IMR-90 (cell line): Measurements from ENCODE around the gene SCN1B. TPM values are rescaled to one million over a fixed set of nuclear protein-coding genes. Genes with fewer than 3 reads are reported as not detected.
A peak's percentile ranks its signal among the peaks of the same experiment; 100 is the strongest.

Experiments
- ATAC-seq: fragments of 200-7000 bp; cut with Tn5 transposase; 2 replicates; pipeline ENCODE4 v1.9.1; 2020; ENCODE audit warnings: low read depth, mild to moderate bottlenecking, moderate library complexity
- BruUV-seq: library from RNA; stranded (reverse); fragments of 400-500 nt; replicated peaks from 2 replicates; lab custom pipeline; 2021; lab: Mats Ljungman, UMichigan
- CTCF ChIA-PET: fragments of 300-600 bp; formaldehyde crosslinking; extraction: SDS; loops from one replicate; lab custom pipeline; 2021; ENCODE audit warnings: antibody characterized with exemption; lab: Yijun Ruan, JAX
- POLR2A ChIA-PET: fragments of 300-600 bp; sonication (Branson Sonifier 250); formaldehyde crosslinking; loops from one replicate; lab custom pipeline; 2022; ENCODE audit warnings: antibody characterized with exemption; ENCODE audit not compliant: unreplicated experiment; lab: Charles Lee
- DNase-seq: peaks from one replicate; pipeline ENCODE4 v3.0.0; 2013
- H2AFZ ChIP-seq: replicated peaks from 2 replicates; pipeline ENCODE3; 2013; ENCODE audit warnings: low read length, mild to moderate bottlenecking; ENCODE audit not compliant: poor library complexity
- H2AK5ac ChIP-seq: 2 replicates; pipeline ENCODE4 v1.6.1; 2013; ENCODE audit warnings: low read depth, low read length, inconsistent platforms
- H2AK9ac ChIP-seq: replicated peaks from 2 replicates; pipeline ENCODE3; 2013; ENCODE audit warnings: mild to moderate bottlenecking, low read depth, low read length, moderate library complexity; ENCODE audit not compliant: poor library complexity
- H2BK120ac ChIP-seq: 2 replicates; pipeline ENCODE4 v1.6.1; 2013; ENCODE audit warnings: low read depth, low read length, inconsistent platforms
- H2BK15ac ChIP-seq: 3 replicates; pipeline ENCODE4 v1.6.1; 2013; ENCODE audit warnings: low read depth, low read length, inconsistent platforms
- H2BK20ac ChIP-seq: 2 replicates; pipeline ENCODE4 v1.6.1; 2013; ENCODE audit warnings: low read depth, mild to moderate bottlenecking, inconsistent platforms, low read length, moderate library complexity
- H2BK5ac ChIP-seq: 2 replicates; pipeline ENCODE4 v1.6.1; 2013; ENCODE audit warnings: mild to moderate bottlenecking, low read depth, low read length, inconsistent platforms; ENCODE audit not compliant: poor library complexity, severe bottlenecking
- H3K14ac ChIP-seq: replicated peaks from 2 replicates; pipeline ENCODE4 v1.6.1; 2013; ENCODE audit warnings: low read depth, low read length, inconsistent platforms
- H3K18ac ChIP-seq: 2 replicates; pipeline ENCODE4 v1.6.1; 2013; ENCODE audit warnings: low read depth, low read length, control low read depth
- H3K23ac ChIP-seq: 2 replicates; pipeline ENCODE4 v1.6.1; 2013; ENCODE audit warnings: low read depth, low read length, inconsistent platforms
- H3K27ac ChIP-seq: 2 replicates; pipeline ENCODE4 v1.5.1; 2013; ENCODE audit warnings: mild to moderate bottlenecking, control low read depth, low read length; ENCODE audit not compliant: insufficient read depth
- H3K27me3 ChIP-seq: 2 replicates; pipeline ENCODE4 v1.6.1; 2013; ENCODE audit warnings: low read length; ENCODE audit not compliant: control insufficient read depth, insufficient read depth
- H3K36me3 ChIP-seq: 2 replicates; pipeline ENCODE4 v1.6.1; 2013; ENCODE audit warnings: low read length, mixed read lengths; ENCODE audit not compliant: control insufficient read depth, insufficient read depth
- H3K4ac ChIP-seq: 2 replicates; pipeline ENCODE4 v1.6.1; 2013; ENCODE audit warnings: low read depth, low read length, inconsistent platforms
- H3K4me1 ChIP-seq: 2 replicates; pipeline ENCODE4 v1.6.1; 2013; ENCODE audit warnings: low read length, mixed read lengths; ENCODE audit not compliant: control insufficient read depth, insufficient read depth
- H3K4me2 ChIP-seq: 2 replicates; pipeline ENCODE4 v1.6.1; 2013; ENCODE audit warnings: low read depth, mild to moderate bottlenecking, control low read depth, low read length, moderate library complexity
- H3K4me3 ChIP-seq: 2 replicates; pipeline ENCODE4 v1.5.1; 2013; ENCODE audit warnings: low read depth, mild to moderate bottlenecking, control low read depth, low read length, moderate library complexity; ENCODE audit not compliant: insufficient read depth
- H3K56ac ChIP-seq: 2 replicates; pipeline ENCODE4 v1.6.1; 2013; ENCODE audit warnings: low read length, inconsistent platforms; ENCODE audit not compliant: insufficient read depth; ENCODE audit errors: extremely low read depth
- H3K79me1 ChIP-seq, 2 experiments: 2 replicates each; pipeline ENCODE4 v1.6.1; 2013; ENCODE audit warnings: low read length in 2 of 2, inconsistent platforms in 1 of 2, low read depth in 1 of 2
- H3K9ac ChIP-seq: 2 replicates; pipeline ENCODE4 v1.6.1; 2013; ENCODE audit warnings: low read depth, low read length, control low read depth
- H3K9me1 ChIP-seq: 2 replicates; pipeline ENCODE4 v1.6.1; 2013; ENCODE audit warnings: low read length, inconsistent platforms; ENCODE audit not compliant: insufficient read depth
- H3K9me3 ChIP-seq: 2 replicates; pipeline ENCODE4 v1.6.1; 2013; ENCODE audit warnings: low read length; ENCODE audit not compliant: control insufficient read depth, insufficient read depth
- H4K20me1 ChIP-seq: 2 replicates; pipeline ENCODE4 v1.6.1; 2013; ENCODE audit warnings: low read length, inconsistent platforms; ENCODE audit not compliant: insufficient read depth
- H4K5ac ChIP-seq: 2 replicates; pipeline ENCODE4 v1.6.1; 2013; ENCODE audit warnings: mild to moderate bottlenecking, low read depth, low read length, control low read depth
- H4K8ac ChIP-seq, 2 experiments: 2 replicates each; pipeline ENCODE4 v1.6.1; 2013; ENCODE audit warnings: low read depth in 2 of 2, low read length in 2 of 2, control low read depth in 1 of 2, inconsistent platforms in 1 of 2
- H4K91ac ChIP-seq: 2 replicates; pipeline ENCODE4 v1.6.1; 2013; ENCODE audit warnings: low read depth, low read length, inconsistent platforms; ENCODE audit not compliant: insufficient read depth
- CEBPB ChIP-seq: IDR thresholded peaks from 2 replicates; pipeline ENCODE4 v1.6.1; 2012; ENCODE audit warnings: low read depth, low read length, improper control_type of control experiment
- ELK1 ChIP-seq: fragments of 150-350 bp; IDR thresholded peaks from 2 replicates; pipeline ENCODE4 v1.6.1; 2016; ENCODE audit warnings: low read depth, mild to moderate bottlenecking, low read length, moderate library complexity, borderline replicate concordance
- FOS ChIP-seq: fragments of 150-350 bp; IDR thresholded peaks from 2 replicates; pipeline ENCODE4 v1.6.1; 2016; ENCODE audit warnings: low read depth, low read length
- WGBS, 2 experiments: methylation state at CpG; one replicate each; pipeline versions ENCODE4 v1.1.5 to v1.1.7; 2013; ENCODE audit warnings: missing lambda C conversion rate in 2 of 2; ENCODE audit not compliant: insufficient read length in 1 of 2; ENCODE audit errors: extremely low coverage in 2 of 2; 5-methylcytosine and 5-hydroxymethylcytosine counted together
- dilution Hi-C: fragments of 300-500 bp; cut with HindIII; formaldehyde crosslinking; loops from one replicate; pipeline ENCODE4 v1.14.3; 2018; ENCODE audit warnings: low sequenced_read_pairs; ENCODE audit not compliant: unreplicated experiment
- in situ Hi-C: fragments of 300-500 bp; cut with MboI; formaldehyde crosslinking; loops from 3 replicates; pipeline ENCODE4 v1.14.3; 2019; ENCODE audit warnings: low sequenced_read_pairs, inconsistent platforms, mixed read lengths
- intact Hi-C: fragments of 100-400 bp; cut with micrococcal nuclease; formaldehyde crosslinking; loops from 2 replicates; pipeline ENCODE4 v1.10.0; 2022
- polyA plus RNA-seq, 3 experiments: library from polyadenylated mRNA; depleted of rRNA; stranded (reverse); fragments of >200 nt; gene quantifications; 2 replicates each; pipeline ENCODE4 v1.2.3, GENCODE V29; 2012; ENCODE audit warnings: low replicate concordance in 1 of 3
- total RNA-seq: library from RNA; depleted of rRNA; stranded (reverse); fragments of >200 nt; gene quantifications from 2 replicates; pipeline ENCODE4 v1.2.3, GENCODE V29; 2012

SCN1B gene
- total and polyA plus RNA-seq, 2 of the 4 experiments (the other 2 are of a cell fraction): 2.0 to 9.6 TPM

- no TSS peak for BruUV-seq
- Histone ChIP-seq H4K20me1 (peaks cover 63% of the 10 kb centered on the region), H3K14ac (no peak overlapping the region), H2AK5ac (0 out of 2 replicates have a peak overlapping the region, but pooled peaks have one; percentile 28), H4K5ac (no peak overlapping the region), H3K9me3 (no peaks in the 10 kb centered on the region), H3K4me3 (no peak overlapping the region), H3K18ac (no peak overlapping the region), H4K91ac (no peak overlapping the region), H3K27me3 (no peaks in the 10 kb centered on the region), H3K23ac (no peak overlapping the region), H2AK9ac (no peak overlapping the region), H2BK5ac (no peak overlapping the region), H2BK15ac (no peak overlapping the region), H2BK120ac (no peak overlapping the region), H3K56ac (no peak overlapping the region), H3K27ac (no peak overlapping the region), H4K8ac (no peak overlapping the region), H3K9ac (no peak overlapping the region), H3K4me1 (peaks cover 19% of the 10 kb centered on the region), H3K9me1 (peaks cover 23% of the 10 kb centered on the region), H2AFZ (peak overlapping the region; percentile 37), H2BK20ac (no peak overlapping the region), H3K79me1 (peaks cover 26 to 86% of the 10 kb centered on the region in 2 experiments), H3K4me2 (no peak overlapping the region), H3K4ac (no peak overlapping the region), H3K36me3 (peaks cover 23% of the 10 kb centered on the region)
- TF ChIP-seq CEBPB: no peak
- no peak for TF ChIP-seq ELK1
- no peak for TF ChIP-seq FOS
- no peak for DNase-seq
- intact Hi-C loops (no loop called here), in situ Hi-C loops (no loop called here), dilution Hi-C loops (no loop called here)
- ATAC-seq: no peak
- ChIA-PET POLR2A (no interaction called here), CTCF (no interaction called here)
- 93% methylated on average over 3 of the region's 18 CpGs; no CpG with 5 or more reads in 1 of the 2 experiments for WGBS, 2 experiments
Measured at GRCh38 chr19:35004517-35005255, 25.6 kb upstream of the SCN1B start.
